Measurements from ENCODE around the gene LRRC56. TPM values are rescaled to one million over a fixed set of nuclear protein-coding genes. Genes with fewer than 3 reads are reported as not detected.

Gene LRRC56
- total and polyA plus RNA-seq, 4 donors, result 0.25 to 1.5 (median 1.2) TPM

DNA sequence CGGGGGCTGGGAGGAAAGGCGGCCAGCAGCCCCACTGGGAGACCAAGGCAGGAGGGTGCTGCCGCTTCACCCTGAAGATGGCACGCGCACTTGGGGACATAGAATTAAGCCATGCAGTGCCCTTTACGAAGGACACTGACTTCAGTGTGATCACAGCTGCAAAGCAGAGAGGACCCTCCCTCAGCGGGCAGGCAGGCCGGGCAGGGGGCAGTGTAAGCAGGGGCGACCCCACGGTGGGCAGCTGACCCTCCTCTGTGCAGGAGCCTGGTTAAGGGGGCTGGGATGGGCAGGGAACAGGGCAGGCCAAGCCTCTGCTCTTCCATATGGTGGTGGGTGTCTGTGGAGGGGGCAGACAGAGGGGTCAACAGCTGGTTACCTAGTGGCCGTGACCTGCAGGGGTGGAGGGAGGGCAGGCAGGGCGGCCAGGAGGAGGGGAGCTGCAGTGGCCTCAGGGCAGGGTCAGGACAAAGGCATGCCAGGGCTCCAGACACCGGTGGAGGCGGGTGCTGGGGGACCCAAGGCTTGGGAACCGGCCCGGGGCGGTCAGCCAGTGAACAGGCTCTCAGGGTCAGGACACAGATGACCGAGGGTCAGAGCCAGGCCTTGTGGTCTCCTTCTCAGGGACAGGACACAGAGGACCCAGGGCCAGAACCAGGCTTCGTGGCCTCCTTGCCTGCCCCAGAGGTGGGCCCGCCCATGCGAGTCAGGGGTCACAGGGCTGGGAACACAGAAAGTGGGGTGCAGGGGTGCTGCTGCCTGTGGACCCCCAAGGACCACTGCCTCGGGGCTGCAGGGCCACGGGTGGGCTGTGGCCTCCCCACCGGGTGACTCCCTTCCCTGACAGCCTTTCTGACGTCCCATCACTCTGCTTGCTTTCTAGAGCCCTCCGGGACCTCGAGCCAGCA lies 16.0 kb downstream of the LRRC56 start:
- no peak overlapping the region for H3K4me3 ChIP-seq (ENCODE audit: low read length in 2 of 2)
- H3K27me3 ChIP-seq (ENCODE audit: control insufficient read depth in 1 of 2, insufficient read depth in 2 of 2, low read length in 1 of 2), result no peaks in the 10 kb centered on the region
- H3K4me1 ChIP-seq (ENCODE audit: control insufficient read depth in 1 of 2, insufficient read depth in 2 of 2, low read length in 2 of 2), result no peaks in the 10 kb centered on the region
- intact Hi-C loops (cut with DNase I), result loop anchor here in 1 of 2 donors (10.0 kb wide), 1 partner anchor 221 kb away; the partner anchor contains the start of gene GATD1
- DNase-seq, result no peak
- no peaks in the 10 kb centered on the region for H3K9me3 ChIP-seq (ENCODE audit: control insufficient read depth, low read length)
- H3K36me3 ChIP-seq (ENCODE audit: control insufficient read depth in 1 of 2, insufficient read depth in 2 of 2, low read length in 1 of 2), result no peaks in the 10 kb centered on the region
- no peak overlapping the region for H3K27ac ChIP-seq (ENCODE audit: low read depth in 1 of 2, low read length in 2 of 2)
- ATAC-seq (ENCODE audit: low FRiP score), result no peak
- 79 to 82% methylated on average over 27 of the region's 27 CpGs for WGBS, 2 donors

DNA sequence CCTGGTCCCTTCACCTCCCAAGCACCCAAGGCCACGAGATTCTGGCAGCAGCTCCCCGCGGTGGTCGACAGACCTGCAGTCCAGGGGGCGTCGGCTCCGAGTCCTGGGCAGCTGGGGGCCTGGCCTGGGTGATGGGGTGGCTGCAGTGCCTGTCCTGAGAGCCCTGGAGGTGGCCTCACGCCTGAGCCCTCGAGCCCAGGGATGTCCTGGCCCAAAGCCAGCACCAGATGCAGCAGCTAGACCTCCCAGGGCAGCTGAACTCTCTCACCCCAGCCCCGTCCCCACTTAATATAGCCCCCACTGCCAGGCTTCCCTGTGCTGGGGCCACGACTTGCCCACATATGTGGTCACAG lies 16.6 kb downstream of the LRRC56 start:
- Histone ChIP-seq H3K4me3 (ENCODE audit: low read length in 2 of 2) (no peak overlapping the region), H3K9me3 (ENCODE audit: control insufficient read depth, low read length) (no peaks in the 10 kb centered on the region), H3K27ac (ENCODE audit: low read depth in 1 of 2, low read length in 2 of 2) (no peak overlapping the region), H3K4me1 (ENCODE audit: control insufficient read depth in 1 of 2, insufficient read depth in 2 of 2, low read length in 2 of 2) (no peaks in the 10 kb centered on the region), H3K36me3 (ENCODE audit: control insufficient read depth in 1 of 2, insufficient read depth in 2 of 2, low read length in 1 of 2) (no peaks in the 10 kb centered on the region), H3K27me3 (ENCODE audit: control insufficient read depth in 1 of 2, insufficient read depth in 2 of 2, low read length in 1 of 2) (no peaks in the 10 kb centered on the region)
- intact Hi-C loops (cut with DNase I), result loop anchor here (2.0 to 10.0 kb wide), 2 partner anchors 175 to 221 kb away; partner anchors contain the start of gene GATD1 (in 1 of the 2)
- DNase-seq (no peak), ATAC-seq (ENCODE audit: low FRiP score) (no peak)
- 55 to 61% methylated on average over 8 to 11 of the region's 11 CpGs for WGBS, 2 donors

DNA sequence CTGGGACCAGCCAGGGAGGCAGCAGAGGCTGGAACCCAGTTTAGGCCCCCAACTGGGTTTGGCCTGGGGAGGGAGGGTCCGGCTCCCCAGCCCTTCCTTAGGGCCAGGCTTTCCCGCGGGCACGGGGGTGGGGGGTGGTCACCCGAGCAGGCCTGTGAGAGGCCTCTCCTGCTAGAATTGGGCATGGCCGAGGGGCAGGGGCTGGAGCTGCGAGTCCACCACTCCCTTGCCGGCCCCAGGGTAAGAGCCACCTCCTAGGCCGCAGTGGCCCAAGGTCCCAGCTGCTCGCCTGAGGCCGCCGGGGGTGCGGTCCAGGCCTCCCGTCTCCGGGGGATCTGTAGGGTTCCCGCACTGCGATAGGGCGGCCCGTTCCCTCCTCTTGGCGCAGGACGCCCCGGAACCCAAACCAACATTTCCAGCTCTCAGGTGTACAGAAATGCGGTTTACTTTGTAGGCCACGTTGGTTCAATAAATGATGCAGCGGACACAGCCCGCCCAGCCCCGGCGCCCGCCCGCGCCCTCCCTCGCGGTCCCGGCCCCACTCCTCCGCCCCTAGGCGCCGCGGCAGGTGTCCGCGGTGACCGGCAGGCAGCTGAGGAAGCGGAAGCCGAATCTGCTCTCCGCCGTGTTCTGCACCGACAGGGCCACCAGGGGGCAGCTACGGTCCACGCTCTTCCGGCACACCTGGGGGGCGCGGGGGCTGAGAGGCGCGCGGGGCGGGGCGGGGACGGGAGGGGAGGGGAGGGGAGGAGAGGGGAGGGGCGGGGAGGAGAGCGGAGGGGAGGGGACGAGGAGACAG lies 17.3 kb downstream of the LRRC56 start:
- H3K27ac ChIP-seq (ENCODE audit: low read depth in 1 of 2, low read length in 2 of 2), result no peak overlapping the region
- no peak overlapping the region for H3K4me3 ChIP-seq (ENCODE audit: low read length in 2 of 2)
- no peaks in the 10 kb centered on the region for H3K9me3 ChIP-seq (ENCODE audit: control insufficient read depth, low read length)
- peak; percentile 61 for ATAC-seq (ENCODE audit: low FRiP score)
- intact Hi-C loops (cut with DNase I), result loop anchor here (2.0 to 10.0 kb wide), 2 partner anchors 174 to 220 kb away; partner anchors contain the start of gene GATD1 (in 1 of the 2)
- DNase-seq, result peak in 1 of 2 donors; percentile 88
- H3K4me1 ChIP-seq (ENCODE audit: control insufficient read depth in 1 of 2, insufficient read depth in 2 of 2, low read length in 2 of 2), result no peaks in the 10 kb centered on the region
- 11% methylated on average over 37 to 58 of the region's 60 CpGs for WGBS, 2 donors
- H3K27me3 ChIP-seq (ENCODE audit: control insufficient read depth in 1 of 2, insufficient read depth in 2 of 2, low read length in 1 of 2), result no peaks in the 10 kb centered on the region
- no peaks in the 10 kb centered on the region for H3K36me3 ChIP-seq (ENCODE audit: control insufficient read depth in 1 of 2, insufficient read depth in 2 of 2, low read length in 1 of 2)

DNA sequence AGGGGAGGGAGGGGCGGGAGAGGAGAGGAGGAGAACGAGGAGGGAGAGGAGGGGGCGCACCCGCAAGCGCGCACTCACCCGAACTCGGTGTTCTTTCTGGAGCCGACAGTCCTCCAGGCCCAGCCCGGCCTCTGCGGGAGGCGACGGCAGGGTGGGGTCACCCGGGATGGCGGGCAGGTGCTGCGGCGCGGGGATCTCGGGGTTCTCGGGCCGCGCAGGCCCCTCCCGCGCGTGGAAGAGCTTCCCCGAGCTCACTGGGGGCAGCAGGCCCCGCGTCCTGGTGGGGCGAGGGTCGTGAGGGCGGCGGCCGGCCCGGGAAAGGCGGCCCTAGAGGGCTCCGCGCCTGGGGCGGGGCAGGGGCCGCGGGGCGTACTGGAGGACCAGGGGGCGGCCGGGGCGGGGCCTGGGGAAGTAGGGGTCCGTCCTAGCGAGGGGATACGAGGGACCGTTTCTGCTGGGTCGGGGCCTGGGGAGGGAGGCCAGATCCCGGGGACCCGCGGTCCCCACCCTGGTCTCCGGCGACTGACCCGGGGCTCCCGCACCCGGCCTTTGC lies 18.0 kb downstream of the LRRC56 start:
- no peaks in the 10 kb centered on the region for H3K4me1 ChIP-seq (ENCODE audit: control insufficient read depth in 1 of 2, insufficient read depth in 2 of 2, low read length in 2 of 2)
- H3K9me3 ChIP-seq (ENCODE audit: control insufficient read depth, low read length), result no peaks in the 10 kb centered on the region
- no peak for DNase-seq
- intact Hi-C loops (cut with DNase I), result loop anchor here (2.0 to 10.0 kb wide), 2 partner anchors 173 to 219 kb away; partner anchors contain the start of gene GATD1 (in 1 of the 2)
- WGBS, 2 donors, result 2 to 4% methylated on average over 21 to 57 of the region's 57 CpGs
- no peak overlapping the region for H3K27ac ChIP-seq (ENCODE audit: low read depth in 1 of 2, low read length in 2 of 2)
- H3K4me3 ChIP-seq (ENCODE audit: low read length in 2 of 2), result no peak overlapping the region
- ATAC-seq (ENCODE audit: low FRiP score), result no peak
- no peaks in the 10 kb centered on the region for H3K27me3 ChIP-seq (ENCODE audit: control insufficient read depth in 1 of 2, insufficient read depth in 2 of 2, low read length in 1 of 2)
- no peaks in the 10 kb centered on the region for H3K36me3 ChIP-seq (ENCODE audit: control insufficient read depth in 1 of 2, insufficient read depth in 2 of 2, low read length in 1 of 2)

DNA sequence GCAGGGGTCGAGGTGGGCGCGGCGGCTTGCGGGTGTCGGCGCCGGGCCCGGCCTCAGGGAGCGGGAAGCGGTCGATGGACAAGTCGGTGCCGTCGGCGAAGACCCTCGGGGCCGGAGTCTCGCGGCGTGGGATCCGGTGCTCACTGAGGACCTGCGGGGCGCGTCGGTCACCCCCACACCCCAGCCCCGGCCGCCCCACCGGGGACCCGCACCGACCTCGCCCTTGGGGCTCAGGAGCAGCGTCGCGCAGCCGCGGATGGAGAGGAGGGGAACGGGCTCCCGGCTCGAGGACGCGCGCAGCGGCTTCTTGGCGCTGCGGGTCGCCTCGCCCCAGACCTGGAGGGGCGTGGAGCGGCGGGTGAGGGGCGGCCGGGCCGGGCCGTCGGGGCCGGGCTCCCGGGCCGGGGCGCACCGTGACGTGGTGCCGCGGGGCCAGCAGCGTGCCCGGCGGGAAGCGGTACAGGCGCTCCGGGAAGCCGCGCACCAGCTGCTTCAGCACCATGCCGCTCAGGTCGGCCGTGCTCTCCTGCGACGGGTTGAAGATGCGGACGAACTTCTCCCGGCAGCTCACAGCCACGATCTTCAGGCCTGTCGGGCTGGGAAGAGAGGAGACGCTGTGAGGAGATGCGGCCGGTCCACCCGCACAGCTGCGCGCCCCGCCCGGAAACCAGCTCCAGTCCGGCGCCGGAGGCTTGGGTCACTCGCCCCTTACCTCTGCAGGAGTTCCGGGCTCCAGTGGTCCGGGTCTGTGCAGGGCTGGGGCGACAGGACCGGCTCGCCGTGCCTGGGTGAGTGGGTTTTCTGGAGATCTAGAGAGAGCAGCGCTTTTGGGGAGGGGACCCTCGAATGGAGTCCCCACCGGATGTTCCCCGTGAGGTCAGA lies 18.7 kb downstream of the LRRC56 start:
- H3K36me3 ChIP-seq (ENCODE audit: control insufficient read depth in 1 of 2, insufficient read depth in 2 of 2, low read length in 1 of 2), result no peaks in the 10 kb centered on the region
- H3K9me3 ChIP-seq (ENCODE audit: control insufficient read depth, low read length), result no peaks in the 10 kb centered on the region
- no peaks in the 10 kb centered on the region for H3K4me1 ChIP-seq (ENCODE audit: control insufficient read depth in 1 of 2, insufficient read depth in 2 of 2, low read length in 2 of 2)
- 7 to 8% methylated on average over 67 to 104 of the region's 104 CpGs for WGBS, 2 donors
- H3K27ac ChIP-seq (ENCODE audit: low read depth in 1 of 2, low read length in 2 of 2), result no peak overlapping the region
- H3K27me3 ChIP-seq (ENCODE audit: control insufficient read depth in 1 of 2, insufficient read depth in 2 of 2, low read length in 1 of 2), result no peaks in the 10 kb centered on the region
- intact Hi-C loops (cut with DNase I), result loop anchor here (2.0 to 10.0 kb wide), 2 partner anchors 173 to 219 kb away; partner anchors contain the start of gene GATD1 (in 1 of the 2)
- H3K4me3 ChIP-seq (ENCODE audit: low read length in 2 of 2), result no peak overlapping the region
- DNase-seq (no peak), ATAC-seq (ENCODE audit: low FRiP score) (no peak)

DNA sequence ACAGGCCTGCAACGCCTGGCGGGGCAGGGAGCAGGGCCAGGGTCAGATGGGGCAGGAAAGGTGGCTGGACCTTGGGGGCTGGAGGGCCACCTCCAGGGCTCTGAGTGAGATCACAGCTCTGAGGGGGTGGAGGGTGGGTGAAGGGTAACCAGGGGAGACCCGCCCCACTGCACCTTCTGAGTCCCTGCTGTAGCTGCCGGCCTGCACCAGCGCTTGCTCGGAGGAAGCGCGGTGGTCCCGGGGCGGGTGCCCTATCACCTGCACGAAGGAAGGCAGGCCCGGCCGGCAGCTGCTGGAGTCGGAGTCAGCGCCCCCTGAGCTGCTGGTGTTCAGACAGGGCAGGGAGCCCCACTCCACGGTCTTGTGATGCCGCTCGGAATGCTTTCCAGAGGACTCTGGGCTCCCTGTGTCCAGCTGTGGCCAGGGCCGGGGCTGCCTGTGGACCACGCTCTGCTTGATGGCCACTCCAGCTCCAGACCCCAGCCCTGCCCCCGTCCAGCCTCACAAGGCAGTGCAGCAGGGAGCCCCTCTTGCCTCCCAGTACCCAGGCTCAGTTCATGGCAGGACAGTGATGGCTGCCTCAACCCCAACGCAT lies 19.4 kb downstream of the LRRC56 start:
- no peaks in the 10 kb centered on the region for H3K27me3 ChIP-seq (ENCODE audit: control insufficient read depth in 1 of 2, insufficient read depth in 2 of 2, low read length in 1 of 2)
- DNase-seq (no peak), ATAC-seq (ENCODE audit: low FRiP score) (no peak)
- H3K27ac ChIP-seq (ENCODE audit: low read depth in 1 of 2, low read length in 2 of 2), result no peak overlapping the region
- 80 to 83% methylated on average over 22 of the region's 22 CpGs for WGBS, 2 donors
- H3K36me3 ChIP-seq (ENCODE audit: control insufficient read depth in 1 of 2, insufficient read depth in 2 of 2, low read length in 1 of 2), result no peaks in the 10 kb centered on the region
- no peaks in the 10 kb centered on the region for H3K9me3 ChIP-seq (ENCODE audit: control insufficient read depth, low read length)
- H3K4me1 ChIP-seq (ENCODE audit: control insufficient read depth in 1 of 2, insufficient read depth in 2 of 2, low read length in 2 of 2), result no peaks in the 10 kb centered on the region
- no peak overlapping the region for H3K4me3 ChIP-seq (ENCODE audit: low read length in 2 of 2)
- intact Hi-C loops (cut with DNase I), result loop anchor here in 1 of 2 donors (10.0 kb wide), 1 partner anchor 218 kb away; the partner anchor contains the start of gene GATD1

DNA sequence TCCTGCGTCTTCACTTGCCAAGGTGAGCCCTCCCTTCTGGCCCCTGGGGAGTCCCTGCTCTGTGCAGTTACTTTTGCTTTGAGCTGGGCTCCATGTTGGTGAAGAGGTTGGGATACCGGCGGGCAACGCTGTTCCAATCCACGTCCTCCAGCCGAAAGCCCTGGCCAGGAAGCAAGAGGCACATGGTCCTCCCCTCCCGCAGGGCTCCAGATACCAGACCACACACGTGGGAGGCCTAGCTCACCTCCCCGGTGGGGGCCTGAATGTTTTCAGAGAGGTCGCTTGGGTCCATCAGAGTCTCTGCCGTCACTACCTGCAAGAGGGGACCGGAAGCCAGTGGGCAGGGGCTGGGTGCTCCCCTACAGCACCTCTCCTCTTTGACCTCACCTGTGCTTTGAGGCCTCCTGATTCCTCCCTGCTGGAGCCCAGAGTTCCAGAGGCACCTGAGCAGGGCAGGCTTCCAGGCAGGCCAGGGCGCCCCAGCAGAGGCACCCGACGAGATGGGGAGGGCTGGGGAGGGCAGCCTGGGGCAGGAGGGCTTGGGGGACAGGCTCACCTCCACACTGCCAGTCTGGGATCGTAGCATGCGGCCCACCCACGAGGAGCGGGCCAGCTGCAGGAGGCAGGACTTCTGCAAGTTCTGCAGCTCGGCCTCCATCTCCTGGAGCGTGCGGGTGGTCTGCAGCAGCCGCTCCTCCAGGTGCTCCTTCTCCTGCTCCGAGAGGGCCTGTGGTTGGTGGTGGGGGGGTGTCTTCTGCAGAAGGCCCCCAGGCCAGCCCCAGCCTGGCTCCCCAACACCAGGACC lies 20.2 kb downstream of the LRRC56 start:
- 90 to 95% methylated on average over 24 of the region's 24 CpGs for WGBS, 2 donors
- H3K27ac ChIP-seq (ENCODE audit: low read depth in 1 of 2, low read length in 2 of 2), result no peak overlapping the region

More for the DNA sequence above, 20.2 kb downstream of the LRRC56 start:
- H3K9me3 ChIP-seq (ENCODE audit: control insufficient read depth, low read length), result no peaks in the 10 kb centered on the region
- DNase-seq (no peak), ATAC-seq (ENCODE audit: low FRiP score) (no peak)
- no peaks in the 10 kb centered on the region for H3K36me3 ChIP-seq (ENCODE audit: control insufficient read depth in 1 of 2, insufficient read depth in 2 of 2, low read length in 1 of 2)
- H3K27me3 ChIP-seq (ENCODE audit: control insufficient read depth in 1 of 2, insufficient read depth in 2 of 2, low read length in 1 of 2), result no peaks in the 10 kb centered on the region
- no peak overlapping the region for H3K4me3 ChIP-seq (ENCODE audit: low read length in 2 of 2)
- no peaks in the 10 kb centered on the region for H3K4me1 ChIP-seq (ENCODE audit: control insufficient read depth in 1 of 2, insufficient read depth in 2 of 2, low read length in 2 of 2)
- intact Hi-C loops (cut with DNase I), result loop anchor here in 1 of 2 donors (10.0 kb wide), 1 partner anchor 217 kb away; the partner anchor contains the start of gene GATD1

Data from aorta (tissue), 5 donors.